ENCODE measurements around the gene PARP1.

The PARP1 gene

DNA sequence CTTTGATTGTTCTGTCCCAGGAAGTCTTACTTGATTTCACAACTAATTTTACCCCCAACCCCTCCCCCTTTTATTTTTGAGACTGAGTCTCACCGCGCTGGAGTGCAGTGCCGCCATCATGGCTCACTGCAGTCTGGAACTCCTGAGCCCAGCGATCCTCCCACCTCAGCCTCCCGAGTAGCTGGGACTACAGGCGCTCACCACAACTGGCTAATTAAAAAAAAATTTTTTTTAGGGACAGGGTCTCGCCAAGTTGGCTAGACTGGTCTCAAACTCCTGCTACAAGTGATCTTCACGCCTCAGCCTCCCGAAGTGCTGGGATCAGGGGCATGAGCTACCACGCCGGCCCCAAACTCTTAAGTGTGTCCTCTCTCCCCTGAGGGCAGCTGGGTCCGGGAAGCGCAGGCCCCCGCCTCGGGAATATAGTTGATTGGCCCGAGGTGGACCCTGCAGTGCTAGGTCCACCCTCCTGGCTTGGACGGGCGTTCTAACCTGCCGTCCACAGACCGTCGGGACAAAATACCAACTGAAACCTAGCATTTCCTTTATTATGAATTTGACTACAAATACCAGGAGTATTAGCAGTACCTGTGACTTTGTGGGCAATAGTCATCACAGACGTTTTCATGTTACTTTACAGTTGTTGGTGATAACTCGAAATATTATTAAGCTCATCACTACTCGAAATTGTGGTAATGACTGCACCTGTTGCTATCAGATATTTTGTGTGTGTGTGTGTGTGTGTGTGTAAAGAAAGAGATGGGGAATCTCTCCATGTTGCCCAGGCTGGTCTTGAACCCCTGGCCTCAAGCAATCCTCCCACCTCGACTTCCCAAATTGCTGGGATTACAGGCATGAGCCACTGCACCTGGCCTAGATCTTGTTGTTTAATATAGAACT, 642 bp upstream of the PARP1 start:
- peak overlapping the region; percentile 49 for H3K27ac ChIP-seq
- no peak for DNase-seq (ENCODE audit: low read depth, low spot score)

DNA sequence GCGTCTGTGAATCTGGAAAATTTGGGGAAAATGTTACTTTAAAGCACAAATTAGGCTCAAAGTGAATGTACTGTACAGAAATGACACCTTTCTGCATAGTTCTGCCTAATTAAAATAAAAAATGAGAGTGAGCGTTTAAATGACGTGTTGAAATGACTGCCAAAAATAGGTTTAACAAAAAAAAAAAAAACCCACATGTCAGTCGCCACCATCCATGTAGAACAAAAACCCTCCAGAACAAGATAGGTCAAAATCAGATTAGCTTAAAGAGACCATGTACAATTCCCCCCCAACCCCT, 745 bp downstream of the PARP1 start:
- no peak for DNase-seq (ENCODE audit: low read depth, low spot score)

DNA sequence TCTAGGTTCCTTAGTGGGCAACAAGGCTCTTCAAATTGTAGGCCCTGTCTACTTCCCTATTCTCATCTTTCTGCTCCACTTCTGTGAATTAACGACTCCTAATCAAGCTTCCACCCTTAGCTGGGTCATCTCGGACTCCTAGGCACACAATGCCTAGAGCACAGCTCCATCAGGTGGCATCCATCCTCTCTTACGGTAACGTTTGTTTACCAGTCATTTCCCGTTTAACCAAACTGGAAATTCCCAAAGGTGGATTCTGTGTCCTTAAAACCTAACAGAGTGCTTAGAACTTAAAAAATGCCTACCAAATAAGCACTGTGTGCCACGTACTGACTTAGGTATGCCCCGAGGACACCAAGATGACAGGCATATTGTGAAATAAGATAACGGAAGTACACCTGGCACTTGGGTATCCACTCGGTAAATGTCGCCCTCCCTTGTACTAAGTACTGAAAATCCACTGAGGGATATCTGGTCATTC, 1.5 kb downstream of the PARP1 start:
- DNase-seq (ENCODE audit: low read depth, low spot score): peak; percentile 10
- H3K27ac ChIP-seq: peak overlapping the region; percentile 49

More for the DNA sequence above, 745 bp downstream of the PARP1 start:
- H3K27ac ChIP-seq: peak overlapping the region; percentile 49

DNA sequence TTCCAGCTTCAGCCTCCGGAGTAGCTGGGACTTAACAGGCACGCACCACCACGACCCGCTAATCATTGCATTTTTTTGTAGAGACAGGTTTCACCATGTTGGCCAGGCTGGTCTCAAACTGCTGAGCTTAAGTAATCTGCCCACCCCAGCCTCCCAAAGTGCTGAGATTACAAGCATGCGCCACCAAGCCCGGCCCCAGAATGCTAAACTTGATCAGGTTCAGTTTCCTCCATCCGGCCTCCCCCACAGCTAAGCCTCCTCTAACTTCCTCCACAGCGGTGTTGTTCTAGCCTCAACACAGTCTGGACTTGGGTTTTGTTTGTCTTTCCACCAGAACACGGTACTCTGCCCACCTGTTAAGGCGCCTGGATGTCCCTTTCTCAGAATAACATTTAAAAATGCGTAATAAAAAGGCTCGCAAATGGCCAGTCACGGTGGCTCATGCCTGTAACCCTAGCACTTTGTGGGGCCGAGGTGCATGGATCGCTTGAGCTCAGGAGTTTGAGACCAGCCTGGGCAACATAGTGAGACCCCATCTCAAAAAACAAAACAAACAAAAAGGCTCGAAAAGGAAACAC, 2.4 kb downstream of the PARP1 start:
- H3K27ac ChIP-seq: no peak overlapping the region
- DNase-seq (ENCODE audit: low read depth, low spot score): no peak

DNA sequence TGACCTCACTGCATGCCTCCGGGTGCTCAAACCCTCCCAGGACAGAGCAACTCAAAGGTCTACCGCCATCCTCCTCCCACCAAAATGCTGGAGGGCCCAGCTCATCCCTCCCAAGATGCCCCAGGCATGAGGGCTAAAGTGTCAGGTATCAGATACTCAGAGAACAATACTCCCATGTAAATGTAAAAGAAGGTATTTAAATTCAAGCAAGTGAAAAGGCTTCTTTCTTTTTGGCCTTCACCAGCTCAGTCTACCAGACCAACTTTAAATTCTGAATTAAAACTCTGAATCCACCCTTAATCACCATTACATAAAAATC, 3.0 kb downstream of the PARP1 start:
- H3K27ac ChIP-seq: no peak overlapping the region
- DNase-seq (ENCODE audit: low read depth, low spot score): no peak

DNA sequence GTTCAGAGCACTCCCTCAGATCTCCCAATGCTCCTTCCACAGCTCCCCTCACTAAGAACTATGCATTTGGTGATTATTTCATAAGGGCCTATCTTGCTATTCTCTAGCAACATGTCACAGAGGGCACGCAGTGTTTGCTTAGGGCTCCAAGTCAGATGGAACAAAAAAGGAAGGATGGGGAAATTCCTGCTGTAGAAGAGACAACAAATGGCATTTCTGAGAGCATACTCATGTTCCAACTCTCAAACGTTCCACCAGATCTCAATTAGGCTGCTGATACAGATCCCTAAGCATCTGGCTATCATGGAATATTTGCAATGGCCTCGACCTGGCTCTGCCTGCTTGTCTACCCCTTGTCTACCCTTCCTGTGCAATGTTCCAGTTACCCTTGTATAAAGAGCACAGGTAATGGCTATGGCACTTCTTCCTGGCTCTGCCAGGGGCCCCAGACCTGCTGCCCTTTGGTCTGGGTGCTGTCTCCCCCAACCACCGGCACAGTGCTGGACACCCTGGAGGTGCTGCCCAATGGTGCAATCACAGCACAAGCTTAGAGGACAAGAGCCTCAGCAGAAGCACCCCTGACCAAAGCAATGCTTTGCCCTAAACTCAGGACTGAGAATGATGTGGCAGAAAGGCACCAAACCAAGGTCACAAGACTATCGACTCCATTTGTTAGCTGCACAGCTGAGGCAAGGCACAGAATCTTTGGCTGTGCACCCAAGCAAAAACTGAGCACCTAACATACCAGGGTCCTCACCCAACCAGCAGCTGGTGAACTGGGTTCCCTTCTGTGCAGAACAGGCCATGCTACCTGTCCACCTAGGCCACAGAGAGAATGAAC, 3.6 kb downstream of the PARP1 start:
- no peak for DNase-seq (ENCODE audit: low read depth, low spot score)
- no peak overlapping the region for H3K27ac ChIP-seq

DNA sequence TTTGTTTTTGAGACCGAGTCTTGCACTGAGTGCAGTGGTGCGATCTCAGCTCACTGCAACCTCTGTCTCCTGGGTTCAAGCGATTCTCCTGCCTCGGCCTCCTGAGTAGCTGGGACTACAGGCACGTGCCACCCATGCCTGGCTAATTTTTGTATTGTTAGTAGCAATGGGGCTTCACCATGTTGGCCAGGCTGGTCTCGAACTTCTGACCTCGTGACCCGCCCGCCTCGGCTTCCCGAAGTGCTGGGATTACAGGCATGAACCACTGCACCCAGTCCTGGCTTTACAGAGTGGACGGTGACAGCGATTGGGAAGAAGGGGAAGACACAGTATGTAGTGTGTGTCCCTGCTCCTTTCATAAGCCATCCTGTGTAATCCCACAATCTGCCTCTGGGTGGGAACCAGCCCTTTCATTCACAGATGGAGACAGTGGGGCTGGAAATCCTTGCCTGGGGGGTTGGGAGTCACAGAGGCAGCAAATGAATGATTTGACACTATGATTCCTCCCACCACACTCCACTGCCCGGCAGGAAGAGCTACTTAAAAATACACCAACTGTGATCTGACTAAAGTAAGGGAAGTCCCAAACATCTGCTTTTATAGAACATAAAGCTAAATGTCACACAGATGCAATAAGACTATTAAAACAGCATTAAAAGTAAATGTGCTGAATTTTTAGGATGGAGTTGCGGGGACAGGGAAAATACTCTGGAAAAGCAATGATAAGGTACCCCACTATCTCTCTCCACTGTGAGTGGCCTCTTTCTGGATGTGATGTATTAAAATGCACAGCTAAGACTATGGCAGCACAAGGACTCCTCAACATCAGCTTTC, 4.5 kb downstream of the PARP1 start:
- H3K27ac ChIP-seq: no peak overlapping the region
- no peak for DNase-seq (ENCODE audit: low read depth, low spot score)

DNA sequence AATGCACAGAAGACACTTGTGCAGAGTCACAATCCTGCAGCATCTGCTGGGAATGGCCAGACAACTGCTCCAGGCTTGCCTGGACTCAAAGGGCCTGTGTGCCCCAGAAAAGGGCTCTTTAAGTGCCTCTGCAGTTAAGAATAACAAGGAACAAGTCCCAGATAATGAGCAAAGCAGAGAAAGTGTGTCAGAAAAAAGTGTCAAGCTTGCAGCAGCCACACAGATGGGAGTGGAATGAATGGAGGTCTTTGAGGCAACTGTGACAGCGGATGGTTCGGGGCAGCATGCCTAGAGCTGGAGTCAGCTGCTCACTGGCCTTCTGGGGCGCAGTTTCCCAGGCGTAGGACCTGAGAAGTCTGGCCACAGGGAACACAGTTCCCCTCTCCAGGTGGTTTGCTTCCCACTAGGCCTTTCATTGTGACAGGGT, 5.1 kb downstream of the PARP1 start:
- no peak for DNase-seq (ENCODE audit: low read depth, low spot score)
- H3K27ac ChIP-seq: no peak overlapping the region

DNA sequence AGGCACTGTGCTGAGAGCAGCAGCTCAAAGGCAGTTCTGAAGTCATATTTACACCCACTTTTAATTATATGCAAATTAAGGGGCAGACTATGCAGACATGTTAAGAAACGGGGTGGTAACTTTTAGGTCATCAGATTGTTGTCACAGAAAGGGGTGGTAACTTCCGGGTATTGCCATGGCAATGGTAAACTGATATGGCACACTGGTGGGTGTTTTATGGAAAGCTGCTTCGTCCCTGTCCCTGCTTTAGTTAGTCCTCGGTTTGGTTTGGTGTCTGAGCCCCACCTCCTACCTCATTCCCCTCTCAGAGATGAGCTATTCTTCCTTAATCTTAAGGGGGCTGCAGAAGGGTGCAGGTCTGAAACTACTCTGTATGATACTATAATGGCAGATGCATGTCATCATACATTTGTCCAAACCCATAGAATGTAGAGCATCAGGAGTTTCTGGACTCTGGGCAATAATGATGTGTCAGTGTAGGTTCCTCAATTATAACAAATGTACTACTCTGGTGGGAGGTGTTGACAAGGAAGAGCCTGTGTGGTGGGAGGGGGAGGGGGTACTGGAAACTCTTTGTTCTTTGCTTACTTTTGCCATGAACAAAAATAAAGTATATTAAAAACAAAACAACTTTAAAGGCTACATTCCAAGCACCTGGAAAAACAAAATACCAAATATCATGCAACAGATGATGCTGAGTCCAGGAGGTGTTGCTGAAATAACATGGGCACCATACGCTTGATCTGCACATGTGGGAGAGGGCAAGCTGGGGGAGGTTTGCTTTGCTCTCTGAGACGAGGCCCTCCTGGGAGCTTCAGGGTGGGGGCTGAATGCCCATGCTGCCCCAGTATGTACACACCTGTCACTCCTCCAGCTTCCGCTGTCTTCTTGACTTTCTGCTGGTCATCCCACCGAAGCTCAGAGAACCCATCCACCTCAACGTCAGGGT, 6.3 kb downstream of the PARP1 start:
- no peak for DNase-seq (ENCODE audit: low read depth, low spot score)
- H3K27ac ChIP-seq: no peak overlapping the region

DNA sequence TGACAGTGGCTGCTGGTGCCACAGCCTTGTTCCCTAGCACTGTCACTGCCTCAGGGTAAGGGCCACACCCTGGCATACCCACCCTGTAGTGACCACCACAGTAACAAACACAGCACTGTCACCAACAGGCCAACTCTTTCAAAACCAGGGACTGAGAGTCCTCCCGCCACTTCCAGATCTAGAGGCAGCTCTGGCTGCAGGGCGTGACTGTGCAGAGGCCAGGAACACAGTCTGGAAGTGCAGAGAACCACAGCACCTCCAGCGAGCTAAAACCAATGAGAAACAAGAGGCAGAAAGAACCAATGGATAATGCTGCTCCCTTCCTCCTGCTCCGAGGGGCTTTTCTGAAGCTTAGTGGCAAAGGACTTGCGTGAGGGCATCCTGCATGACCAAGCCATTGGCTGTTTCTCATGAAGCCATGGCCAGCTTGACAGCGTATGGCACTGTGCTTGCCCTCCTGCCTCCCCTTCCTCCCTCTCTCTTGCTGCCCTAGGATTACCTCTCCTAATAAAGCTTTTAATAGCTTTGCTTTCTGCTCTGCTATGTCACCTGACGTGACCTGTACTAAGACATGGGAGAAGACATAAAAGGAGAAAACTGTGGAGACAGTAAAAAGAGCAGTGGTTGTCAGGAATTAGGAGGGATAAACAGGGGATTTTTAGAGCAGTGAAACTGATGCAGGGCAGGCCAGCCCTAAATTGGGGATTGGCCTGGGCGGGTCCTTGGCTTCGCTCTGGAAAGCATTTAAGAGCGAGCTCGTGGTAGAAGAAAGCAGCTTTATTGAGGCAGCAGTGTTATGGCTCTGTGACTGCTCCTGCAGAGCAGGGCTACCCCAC, 7.2 kb downstream of the PARP1 start:
- no peak overlapping the region for H3K27ac ChIP-seq
- DNase-seq (ENCODE audit: low read depth, low spot score): no peak

DNA sequence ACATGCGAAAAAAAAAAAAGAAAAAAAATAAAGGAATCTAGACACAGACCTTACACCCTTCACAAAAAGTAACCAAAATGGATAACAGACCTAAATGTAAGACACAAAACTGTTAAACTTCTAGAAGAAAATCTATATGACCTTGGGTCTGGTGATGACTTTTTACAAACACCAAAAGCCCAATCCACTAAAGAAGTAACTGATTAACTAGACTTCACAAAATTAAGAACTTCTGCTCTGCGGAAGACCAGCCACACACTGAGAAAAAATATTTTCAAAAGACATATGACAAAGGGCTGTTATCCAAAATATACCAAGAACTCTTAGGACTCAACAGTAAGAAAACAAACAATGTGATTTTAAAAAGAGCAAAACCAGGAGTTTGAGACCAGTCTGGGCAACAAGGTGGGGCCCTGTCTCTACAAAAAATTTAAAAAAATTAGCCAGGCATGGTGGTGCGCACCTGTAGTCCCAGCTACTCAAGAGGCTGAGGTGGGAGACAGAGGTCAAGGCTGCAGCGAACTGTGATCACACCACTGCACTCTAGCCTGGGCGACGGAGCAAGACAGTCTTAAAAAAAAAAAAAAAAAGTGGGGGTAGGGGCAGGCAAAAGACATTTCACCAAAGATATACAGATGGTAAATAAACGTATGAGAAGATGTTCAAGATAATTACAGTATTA, 9.8 kb downstream of the PARP1 start:
- H3K27ac ChIP-seq: no peak overlapping the region
- DNase-seq (ENCODE audit: low read depth, low spot score): no peak

DNA sequence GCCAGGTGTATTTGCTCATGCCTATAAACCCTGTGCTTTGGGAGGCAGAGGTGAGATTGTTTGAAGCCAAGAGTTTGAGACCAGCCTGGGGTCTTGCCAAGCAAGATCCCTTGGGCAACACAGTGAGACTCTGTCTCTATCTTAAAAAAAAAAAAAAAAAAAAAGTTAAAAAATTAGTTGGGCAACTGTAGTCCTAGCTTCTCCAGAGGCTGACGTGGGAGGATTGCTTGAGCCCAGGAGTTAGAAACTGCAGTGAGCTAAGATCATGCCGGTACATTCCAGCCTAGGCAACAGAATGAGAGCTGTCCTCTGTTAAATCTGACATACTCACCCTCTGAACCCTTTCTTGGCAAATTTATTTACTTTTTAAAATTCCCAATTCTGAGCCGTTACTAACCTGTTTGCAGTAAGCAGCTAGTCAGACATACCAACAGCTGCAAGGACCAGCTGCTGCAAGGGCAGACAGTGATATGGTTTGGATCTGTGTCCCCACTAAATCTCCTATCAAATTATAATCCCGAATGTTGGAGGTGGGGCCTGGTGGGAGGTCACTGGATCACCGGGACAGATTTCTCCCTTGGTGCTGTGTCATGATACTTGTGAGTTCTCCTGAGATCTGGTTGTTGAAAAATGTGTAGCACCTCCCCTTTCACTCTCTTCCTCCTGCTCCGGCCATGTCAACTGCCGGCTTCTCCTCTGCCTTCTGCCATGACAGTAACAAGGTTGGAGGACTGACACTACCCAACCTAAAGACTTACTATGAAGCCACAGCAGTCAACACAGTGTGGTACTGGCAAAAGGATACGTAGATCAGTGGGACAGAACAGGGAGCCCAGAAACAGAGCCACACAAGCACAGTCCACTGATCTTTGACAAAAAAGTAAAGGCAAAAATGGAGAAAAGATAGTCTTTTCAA, 10.6 kb downstream of the PARP1 start:
- no peak overlapping the region for H3K27ac ChIP-seq
- no peak for DNase-seq (ENCODE audit: low read depth, low spot score)

DNA sequence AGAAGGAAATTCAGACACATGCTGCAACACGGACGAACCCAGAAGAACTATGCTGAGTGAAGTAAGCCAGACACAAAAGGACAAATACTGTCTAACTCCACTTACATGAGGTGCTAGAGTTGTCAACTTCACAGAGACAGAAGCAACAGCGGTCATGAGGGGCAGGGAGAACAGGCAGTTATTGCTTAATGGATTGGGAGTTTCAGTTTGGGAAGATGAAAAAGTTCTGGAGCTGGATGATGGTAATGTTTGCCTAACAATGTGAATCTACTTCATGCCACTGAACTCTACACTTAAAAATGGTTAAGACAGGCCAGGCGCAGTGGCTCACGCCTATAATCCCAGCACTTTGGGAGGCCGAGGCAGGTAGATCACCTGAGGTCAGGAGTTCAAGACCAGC, 12.1 kb downstream of the PARP1 start:
- no peak for DNase-seq (ENCODE audit: low read depth, low spot score)
- H3K27ac ChIP-seq: no peak overlapping the region

DNA sequence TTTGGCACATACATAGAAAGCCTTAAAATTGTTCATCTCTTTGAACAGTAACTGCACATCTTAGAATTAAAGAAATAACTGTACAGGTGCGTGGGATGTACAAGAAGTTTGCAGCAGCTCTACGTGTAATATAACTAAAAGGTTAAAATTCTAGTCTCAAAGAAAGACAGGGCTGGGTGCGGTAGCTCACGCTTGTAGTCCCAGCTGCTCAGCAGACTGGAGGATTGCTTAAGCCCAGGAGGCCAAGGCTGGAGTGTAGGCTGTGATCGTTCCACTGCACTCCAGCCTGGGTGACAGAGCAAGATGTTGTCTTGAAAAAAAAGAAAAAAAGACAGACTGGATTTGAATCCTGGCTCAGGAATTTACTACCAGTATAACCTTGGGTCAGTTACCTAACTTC, 13.4 kb downstream of the PARP1 start:
- H3K27ac ChIP-seq: no peak overlapping the region
- DNase-seq (ENCODE audit: low read depth, low spot score): no peak

DNA sequence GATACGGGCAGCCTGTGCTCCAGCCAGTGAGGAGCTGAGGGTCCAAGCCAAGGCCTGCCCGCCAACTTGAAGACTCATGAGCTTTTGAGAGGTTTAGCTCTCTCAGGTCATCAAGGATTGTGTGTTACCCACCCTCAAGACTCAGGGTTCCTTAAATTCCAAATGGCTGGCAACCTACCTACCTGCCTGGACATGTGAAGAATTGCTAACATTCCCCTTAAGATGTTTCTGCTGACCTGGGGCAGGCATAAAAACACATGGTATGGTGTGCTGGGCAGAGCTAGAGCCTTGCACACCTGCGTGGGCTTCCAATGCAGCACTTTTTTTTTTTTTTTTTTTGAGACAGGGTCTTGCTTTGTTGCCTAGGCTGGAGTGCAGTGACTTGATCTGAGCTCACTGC, 17.2 kb downstream of the PARP1 start:
- no peak for DNase-seq (ENCODE audit: low read depth, low spot score)
- no peak overlapping the region for H3K27ac ChIP-seq

DNA sequence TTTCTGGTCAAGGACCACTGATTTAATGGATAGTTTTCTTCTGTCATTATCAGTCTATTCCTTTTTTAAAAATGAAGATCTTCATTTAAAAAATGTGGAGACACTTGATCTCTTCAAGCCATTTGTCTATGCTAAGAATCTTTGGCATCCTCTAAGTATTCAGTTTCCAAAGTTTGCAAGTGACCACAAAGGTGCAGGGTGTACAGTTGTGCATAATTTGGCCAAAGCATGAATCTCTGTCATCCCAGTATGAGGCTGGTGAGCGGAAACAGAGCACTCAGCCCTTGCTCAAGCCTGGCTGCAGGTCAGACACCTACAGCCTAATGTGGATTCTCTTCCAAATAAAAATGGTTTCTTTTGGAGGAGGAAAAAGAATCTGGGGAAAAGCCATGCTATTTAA, 19.8 kb downstream of the PARP1 start:
- DNase-seq (ENCODE audit: low read depth, low spot score): no peak
- H3K27ac ChIP-seq: no peak overlapping the region

DNA sequence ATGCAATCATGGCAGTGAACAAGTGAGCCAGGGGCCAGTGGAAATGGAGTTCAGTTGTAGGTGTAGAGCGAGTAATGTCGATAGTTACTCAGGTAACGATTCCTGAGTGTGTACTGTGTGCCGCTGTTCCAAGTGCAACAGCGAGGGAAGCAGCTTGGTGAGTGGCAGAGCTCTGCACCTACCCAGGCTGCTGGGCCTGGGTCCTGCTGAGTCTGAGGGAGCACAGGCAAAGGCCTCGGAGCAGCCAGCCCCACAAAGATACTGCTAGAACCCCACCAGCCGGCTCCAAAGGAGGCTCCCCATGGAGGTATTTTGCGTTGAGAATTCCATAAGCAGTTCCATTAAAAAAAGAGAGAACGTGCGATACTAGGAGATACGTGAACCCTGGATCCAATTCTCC, 23.2 kb downstream of the PARP1 start:
- no peak overlapping the region for H3K27ac ChIP-seq
- no peak for DNase-seq (ENCODE audit: low read depth, low spot score)
